ENCODE measurements around the gene PLAC8L1. TPM values are rescaled to one million over a fixed set of nuclear protein-coding genes. Genes with fewer than 3 reads are reported as not detected.

The PLAC8L1 gene, protein sequence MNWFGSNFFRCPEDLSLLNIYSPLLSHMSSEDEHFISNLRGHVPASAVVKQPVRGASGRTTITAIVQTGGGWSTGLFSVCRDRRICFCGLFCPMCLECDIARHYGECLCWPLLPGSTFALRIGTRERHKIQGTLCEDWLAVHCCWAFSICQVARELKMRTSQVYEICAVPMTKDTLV
- polyA plus RNA-seq (2013, experiment 1 of 2) = 0.25 TPM
- polyA plus RNA-seq (2013, experiment 2 of 2) = 0.35 TPM

DNA sequence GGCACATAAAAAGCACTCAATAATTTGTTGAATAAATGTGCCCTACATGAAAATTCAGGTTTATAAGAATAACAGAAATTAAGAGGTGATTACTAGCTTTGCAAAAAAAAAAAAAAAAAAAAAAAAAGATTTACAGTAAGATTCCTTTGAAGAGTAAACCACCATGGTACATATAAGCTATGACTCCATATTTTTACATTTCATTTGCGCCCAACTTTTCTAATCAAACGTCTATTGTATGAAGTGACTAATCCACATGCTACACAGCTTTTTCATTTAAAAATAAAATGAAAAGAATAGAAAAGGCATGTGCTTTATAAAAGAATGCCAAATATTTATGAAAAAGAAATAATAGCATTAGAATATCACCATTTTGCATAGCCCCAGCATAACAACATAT is at the start of gene PLAC8L1:
TSS of gene PLAC8L1 (minus strand) at position 101 of the 400 bp plus-strand sequence. CDS start 1,266 bp downstream, outside the sequence.
- DNase-seq (ENCODE audit: low spot score) = no peak
- Histone ChIP-seq H2AFZ (ENCODE audit: low read length) (no peak within 1 kb of the TSS), H3K9me3 (replicated peaks in 1 of 2; ENCODE audit: control insufficient read depth in 2 of 2, insufficient read depth in 1 of 2, low read depth in 1 of 2, low read length in 2 of 2) (no peaks in the 10 kb centered on the region), H3K18ac (ENCODE audit: low read length) (no peak within 1 kb of the TSS), H3K23ac (ENCODE audit: low read depth, low read length, poor library complexity) (no peak within 1 kb of the TSS), H2BK120ac (ENCODE audit: low read depth, low read length) (no peak within 1 kb of the TSS), H3K14ac (ENCODE audit: low read length) (no peak within 1 kb of the TSS), H2AK5ac (ENCODE audit: low read depth, low read length) (no peak within 1 kb of the TSS), H3K4me2 (ENCODE audit: insufficient read depth, low read length, poor library complexity, severe bottlenecking) (no peak within 1 kb of the TSS), H3K4me1 (ENCODE audit: control insufficient read depth in 2 of 2, insufficient read depth in 1 of 2, low read depth in 1 of 2, low read length in 2 of 2) (peaks cover 0 to 2% of the 10 kb centered on the region in 2 donors), H4K91ac (ENCODE audit: low read depth, low read length, poor library complexity) (no peak within 1 kb of the TSS), H2BK15ac (ENCODE audit: low read length) (no peak within 1 kb of the TSS), H3K9ac (ENCODE audit: low read depth, low read length, poor library complexity) (no peak within 1 kb of the TSS), H4K8ac (ENCODE audit: low read depth, low read length) (no peak within 1 kb of the TSS), H3K27ac (replicated peaks; ENCODE audit: low read length) (no peak within 1 kb of the TSS), H3K4ac (ENCODE audit: low read length) (no peak within 1 kb of the TSS), H3K79me1 (ENCODE audit: low read depth, low read length) (no peaks in the 10 kb centered on the region), H2BK5ac (ENCODE audit: low read length) (no peak within 1 kb of the TSS), H2BK12ac (ENCODE audit: low read length) (no peak within 1 kb of the TSS), H3K36me3 (replicated peaks in 1 of 2; ENCODE audit: control insufficient read depth in 2 of 2, insufficient read depth in 2 of 2, low read length in 2 of 2) (peaks cover 0 to 10% of the 10 kb centered on the region in 2 donors), H3K27me3 (ENCODE audit: control insufficient read depth in 3 of 3, insufficient read depth in 3 of 3, low read depth in 1 of 3, low read length in 3 of 3) (no peaks in the 10 kb centered on the region), H3K4me3 (ENCODE audit: low read length in 2 of 2) (no peak within 1 kb of the TSS)
- WGBS, 2 donors (ENCODE audit: extremely low coverage in 2 of 2, insufficient read length in 2 of 2, insufficient replicate concordance in 1 of 2) = no CpG with 5 or more reads among the region's 2 CpGs

GRCh38 chr5:146151970-146152369 is 46.6 kb upstream of the PLAC8L1 start:
- Histone ChIP-seq H3K23ac (ENCODE audit: low read depth, low read length, poor library complexity) (no peak overlapping the region), H3K14ac (ENCODE audit: low read length) (no peak overlapping the region), H3K4me3 (ENCODE audit: low read length in 2 of 2) (no peak overlapping the region), H3K79me1 (ENCODE audit: low read depth, low read length) (no peaks in the 10 kb centered on the region), H3K4ac (ENCODE audit: low read length) (no peak overlapping the region), H2BK120ac (ENCODE audit: low read depth, low read length) (no peak overlapping the region), H2AK5ac (ENCODE audit: low read depth, low read length) (no peak overlapping the region), H3K36me3 (replicated peaks in 1 of 2; ENCODE audit: control insufficient read depth in 2 of 2, insufficient read depth in 2 of 2, low read length in 2 of 2) (peaks cover 21 to 99% of the 10 kb centered on the region in 2 donors), H2BK15ac (ENCODE audit: low read length) (no peak overlapping the region), H3K4me1 (ENCODE audit: control insufficient read depth in 2 of 2, insufficient read depth in 1 of 2, low read depth in 1 of 2, low read length in 2 of 2) (no peaks in the 10 kb centered on the region), H2BK5ac (ENCODE audit: low read length) (no peak overlapping the region), H2BK12ac (ENCODE audit: low read length) (no peak overlapping the region), H3K18ac (ENCODE audit: low read length) (no peak overlapping the region), H3K9ac (ENCODE audit: low read depth, low read length, poor library complexity) (no peak overlapping the region), H4K8ac (ENCODE audit: low read depth, low read length) (peak overlapping the region; percentile 30), H2AFZ (ENCODE audit: low read length) (no peak overlapping the region), H3K4me2 (ENCODE audit: insufficient read depth, low read length, poor library complexity, severe bottlenecking) (no peak overlapping the region), H4K91ac (ENCODE audit: low read depth, low read length, poor library complexity) (no peak overlapping the region), H3K9me3 (replicated peaks in 1 of 2; ENCODE audit: control insufficient read depth in 2 of 2, insufficient read depth in 1 of 2, low read depth in 1 of 2, low read length in 2 of 2) (peaks cover 0 to 9% of the 10 kb centered on the region in 2 donors), H3K27ac (replicated peaks; ENCODE audit: low read length) (no peak overlapping the region), H3K27me3 (ENCODE audit: control insufficient read depth in 3 of 3, insufficient read depth in 3 of 3, low read depth in 1 of 3, low read length in 3 of 3) (no peaks in the 10 kb centered on the region)
- WGBS, 2 donors (ENCODE audit: extremely low coverage in 2 of 2, insufficient read length in 2 of 2, insufficient replicate concordance in 1 of 2) = no CpG with 5 or more reads among the region's 3 CpGs
- DNase-seq (ENCODE audit: low spot score) = no peak

- no peak overlapping the region for H3K27ac ChIP-seq (replicated peaks; ENCODE audit: low read length)
- no peak overlapping the region for H3K9ac ChIP-seq (ENCODE audit: low read depth, low read length, poor library complexity)
- no peak overlapping the region for H2AK5ac ChIP-seq (ENCODE audit: low read depth, low read length)
- H3K18ac ChIP-seq (ENCODE audit: low read length) = no peak overlapping the region
- H3K4ac ChIP-seq (ENCODE audit: low read length) = no peak overlapping the region
- H3K79me1 ChIP-seq (ENCODE audit: low read depth, low read length) = no peaks in the 10 kb centered on the region
- no peaks in the 10 kb centered on the region for H3K9me3 ChIP-seq (replicated peaks in 1 of 2; ENCODE audit: control insufficient read depth in 2 of 2, insufficient read depth in 1 of 2, low read depth in 1 of 2, low read length in 2 of 2)
- H3K4me3 ChIP-seq (ENCODE audit: low read length in 2 of 2) = no peak overlapping the region
- no peak overlapping the region for H4K91ac ChIP-seq (ENCODE audit: low read depth, low read length, poor library complexity)
- no peaks in the 10 kb centered on the region for H3K27me3 ChIP-seq (ENCODE audit: control insufficient read depth in 3 of 3, insufficient read depth in 3 of 3, low read depth in 1 of 3, low read length in 3 of 3)
- no peak overlapping the region for H2BK5ac ChIP-seq (ENCODE audit: low read length)
- H2AFZ ChIP-seq (ENCODE audit: low read length) = no peak overlapping the region
- no peak overlapping the region for H3K4me2 ChIP-seq (ENCODE audit: insufficient read depth, low read length, poor library complexity, severe bottlenecking)
- H2BK120ac ChIP-seq (ENCODE audit: low read depth, low read length) = no peak overlapping the region
- no peak overlapping the region for H2BK15ac ChIP-seq (ENCODE audit: low read length)
- H4K8ac ChIP-seq (ENCODE audit: low read depth, low read length) = no peak overlapping the region
- peaks cover 10 to 97% of the 10 kb centered on the region in 2 donors for H3K36me3 ChIP-seq (replicated peaks in 1 of 2; ENCODE audit: control insufficient read depth in 2 of 2, insufficient read depth in 2 of 2, low read length in 2 of 2)
- H3K14ac ChIP-seq (ENCODE audit: low read length) = no peak overlapping the region
- no peak for DNase-seq (ENCODE audit: low spot score)
- WGBS, 2 donors (ENCODE audit: extremely low coverage in 2 of 2, insufficient read length in 2 of 2, insufficient replicate concordance in 1 of 2) = no CpG with 5 or more reads among the region's 8 CpGs
- H3K23ac ChIP-seq (ENCODE audit: low read depth, low read length, poor library complexity) = no peak overlapping the region
- no peak overlapping the region for H2BK12ac ChIP-seq (ENCODE audit: low read length)
- no peaks in the 10 kb centered on the region for H3K4me1 ChIP-seq (ENCODE audit: control insufficient read depth in 2 of 2, insufficient read depth in 1 of 2, low read depth in 1 of 2, low read length in 2 of 2)
Observed at GRCh38 chr5:146137967-146138403, 32.6 kb upstream of the PLAC8L1 start.

- no peak overlapping the region for H4K91ac ChIP-seq (ENCODE audit: low read depth, low read length, poor library complexity)
- no peak overlapping the region for H2BK5ac ChIP-seq (ENCODE audit: low read length)
- H2BK120ac ChIP-seq (ENCODE audit: low read depth, low read length) = no peak overlapping the region
- no peak overlapping the region for H4K8ac ChIP-seq (ENCODE audit: low read depth, low read length)
- H3K18ac ChIP-seq (ENCODE audit: low read length) = no peak overlapping the region
- no CpG with 5 or more reads among the region's 3 CpGs for WGBS, 2 donors (ENCODE audit: extremely low coverage in 2 of 2, insufficient read length in 2 of 2, insufficient replicate concordance in 1 of 2)
- H3K14ac ChIP-seq (ENCODE audit: low read length) = no peak overlapping the region
- H3K23ac ChIP-seq (ENCODE audit: low read depth, low read length, poor library complexity) = no peak overlapping the region
- no peak overlapping the region for H3K9ac ChIP-seq (ENCODE audit: low read depth, low read length, poor library complexity)
- no peak overlapping the region for H3K4me3 ChIP-seq (ENCODE audit: low read length in 2 of 2)
- no peak overlapping the region for H3K27ac ChIP-seq (replicated peaks; ENCODE audit: low read length)
- peak; percentile 9 for DNase-seq (ENCODE audit: low spot score)
- no peak overlapping the region for H2BK15ac ChIP-seq (ENCODE audit: low read length)
- H2BK12ac ChIP-seq (ENCODE audit: low read length) = no peak overlapping the region
- H3K4ac ChIP-seq (ENCODE audit: low read length) = no peak overlapping the region
- H3K4me2 ChIP-seq (ENCODE audit: insufficient read depth, low read length, poor library complexity, severe bottlenecking) = no peak overlapping the region
- no peak overlapping the region for H2AFZ ChIP-seq (ENCODE audit: low read length)
- H3K4me1 ChIP-seq (ENCODE audit: control insufficient read depth in 2 of 2, insufficient read depth in 1 of 2, low read depth in 1 of 2, low read length in 2 of 2) = no peaks in the 10 kb centered on the region
- H3K36me3 ChIP-seq (replicated peaks in 1 of 2; ENCODE audit: control insufficient read depth in 2 of 2, insufficient read depth in 2 of 2, low read length in 2 of 2) = peaks cover 12 to 100% of the 10 kb centered on the region in 2 donors
- H3K27me3 ChIP-seq (ENCODE audit: control insufficient read depth in 3 of 3, insufficient read depth in 3 of 3, low read depth in 1 of 3, low read length in 3 of 3) = no peaks in the 10 kb centered on the region
- no peaks in the 10 kb centered on the region for H3K79me1 ChIP-seq (ENCODE audit: low read depth, low read length)
- H2AK5ac ChIP-seq (ENCODE audit: low read depth, low read length) = no peak overlapping the region
- no peaks in the 10 kb centered on the region for H3K9me3 ChIP-seq (replicated peaks in 1 of 2; ENCODE audit: control insufficient read depth in 2 of 2, insufficient read depth in 1 of 2, low read depth in 1 of 2, low read length in 2 of 2)
Observed at GRCh38 chr5:146130440-146131045, 25.2 kb upstream of the PLAC8L1 start.

Measured in neuronal stem cell (in vitro differentiated cells).